Mammary epithelial cell (primary cell): ENCODE data around the gene MFAP2.

Experiments used
- CTCF ChIP-seq, 2 donors: IDR thresholded peaks in 1 of 2; conservative IDR thresholded peaks in 1 of 2; 2 replicates each; pipeline ENCODE4 v1.5.1; 2011 to 2012; ENCODE audit warnings: inconsistent platforms in 2 of 2, low read length in 2 of 2, mild to moderate bottlenecking in 2 of 2, control low read depth in 1 of 2, low read depth in 1 of 2; ENCODE audit not compliant: insufficient read depth in 1 of 2; ENCODE audit errors: extremely low read depth in 1 of 2
- EZH2 ChIP-seq: IDR thresholded peaks from 2 replicates; pipeline ENCODE4 v1.6.1; 2012; ENCODE audit warnings: low read length, inconsistent platforms, borderline replicate concordance

GRCh38 chr1:17016317-17016661, 35.9 kb upstream of the MFAP2 start:
- TF ChIP-seq CTCF (conservative IDR thresholded peaks at IDR 0.05 in 1 of 2, IDR thresholded peaks at IDR 0.05 in 1 of 2; ENCODE audit: extremely low read depth in 1 of 2, insufficient read depth in 1 of 2, low read depth in 1 of 2, low read length in 2 of 2) (no peak), EZH2 (no peak)
